ENCODE data around the gene BPNT1.
"Not testable (repeated sequence)": the region's sequence is repeated elsewhere in the genome, so short reads cannot be mapped to it uniquely, and the experiment has no call there.

The BPNT1 gene

DNA sequence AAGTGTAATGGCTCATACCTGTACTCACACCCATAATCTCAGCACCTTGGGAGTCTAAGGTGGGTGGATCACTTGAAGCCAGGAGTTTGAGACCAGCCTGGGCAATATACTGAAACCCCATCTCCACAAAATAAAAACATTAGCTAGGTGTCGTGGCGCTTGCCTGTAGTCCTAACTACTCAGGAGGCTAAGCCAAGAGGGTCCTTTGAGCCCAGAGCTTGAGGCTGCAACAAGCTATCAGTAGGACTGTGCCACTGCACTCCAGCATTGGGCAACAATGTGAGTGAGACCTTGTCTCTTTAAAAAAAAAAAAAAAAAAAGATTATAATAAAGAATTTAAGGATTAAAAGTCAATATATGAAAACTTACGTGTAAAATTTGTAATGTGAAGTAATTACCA lies 11.7 kb downstream of the BPNT1 start:
- DNase-seq (ENCODE audit: low read depth) = no peak

DNA sequence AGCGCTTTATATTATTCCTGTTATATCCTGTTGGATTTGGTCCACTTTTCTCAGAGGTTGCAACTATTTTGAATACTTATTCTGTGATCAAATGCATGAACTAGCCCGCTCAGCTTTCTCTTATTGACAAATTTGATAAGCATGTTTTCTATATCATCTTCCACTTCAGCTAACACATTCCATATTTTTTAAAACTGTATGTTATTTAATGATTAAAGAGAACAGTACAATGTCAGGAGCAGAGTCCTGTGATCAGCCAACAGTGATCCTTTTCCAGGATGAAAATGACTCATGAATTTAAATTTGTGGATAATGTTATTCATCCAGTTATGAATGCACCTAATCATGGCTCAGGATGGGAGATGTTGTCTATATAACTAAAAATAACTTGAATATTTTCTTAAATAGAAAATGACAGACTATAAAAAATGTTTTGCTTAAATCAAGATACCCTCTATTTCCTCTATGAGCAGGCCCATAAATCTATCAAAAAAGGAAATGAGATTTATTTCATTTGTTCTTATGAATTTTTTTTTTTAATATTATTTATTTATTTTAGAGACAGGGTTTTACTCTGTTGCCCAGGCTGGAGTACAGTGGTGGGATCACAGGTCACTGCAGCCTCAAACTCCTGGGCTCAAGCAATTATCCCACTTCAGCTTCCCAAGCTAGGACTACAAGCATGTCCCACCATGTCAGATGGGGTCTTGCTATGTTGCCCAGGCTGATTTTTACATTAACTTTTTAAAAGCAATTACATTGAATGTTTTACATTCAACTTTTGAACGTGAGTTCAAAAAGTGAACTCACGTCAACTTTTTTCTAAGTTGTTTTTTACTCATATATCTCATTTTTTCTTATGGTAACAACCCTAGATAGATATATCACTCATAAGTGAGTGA lies 12.5 kb downstream of the BPNT1 start:
- no peak for DNase-seq (ENCODE audit: low read depth)

DNA sequence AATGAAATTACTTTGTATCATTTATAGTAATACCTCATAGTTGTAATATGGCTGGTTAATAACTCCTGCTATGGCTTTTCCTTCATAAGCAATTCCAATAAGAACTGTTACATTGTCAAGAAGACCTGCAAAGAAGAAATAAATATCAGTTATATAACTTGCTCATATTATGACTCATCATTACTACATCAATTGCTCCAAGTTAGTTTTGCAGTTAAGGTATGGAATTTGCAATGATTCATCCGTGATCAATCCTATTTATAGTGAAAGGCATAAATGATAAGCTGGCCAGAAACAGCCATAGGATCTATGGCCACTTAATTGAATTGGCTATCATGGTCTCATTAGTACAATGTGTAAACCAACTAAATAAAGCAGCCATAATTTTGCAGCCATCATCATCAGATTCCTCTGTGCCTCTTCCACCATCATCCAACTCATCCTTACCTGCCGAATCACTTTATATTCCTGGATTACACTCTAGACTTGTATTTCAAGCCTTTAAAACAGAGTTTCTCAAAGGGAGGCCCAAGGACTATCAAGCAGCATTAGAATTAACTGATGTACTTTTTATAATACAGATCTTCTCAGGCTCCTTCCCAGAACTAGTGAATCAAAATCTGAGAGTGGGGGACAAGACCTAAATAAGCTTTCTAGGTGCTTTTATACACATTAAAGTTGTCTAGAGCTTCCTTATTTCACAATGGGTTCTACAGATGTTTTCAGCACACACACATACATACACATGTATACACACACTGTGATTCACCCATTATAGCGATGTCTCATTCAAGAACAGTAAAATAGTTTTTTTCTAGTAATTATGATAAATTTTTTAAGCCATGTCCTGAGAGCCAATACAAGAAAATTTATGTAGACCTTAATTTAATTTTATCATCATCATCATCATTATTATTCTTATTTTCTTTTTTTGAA lies 22.1 kb downstream of the BPNT1 start:
- no peak for DNase-seq (ENCODE audit: low read depth)

DNA sequence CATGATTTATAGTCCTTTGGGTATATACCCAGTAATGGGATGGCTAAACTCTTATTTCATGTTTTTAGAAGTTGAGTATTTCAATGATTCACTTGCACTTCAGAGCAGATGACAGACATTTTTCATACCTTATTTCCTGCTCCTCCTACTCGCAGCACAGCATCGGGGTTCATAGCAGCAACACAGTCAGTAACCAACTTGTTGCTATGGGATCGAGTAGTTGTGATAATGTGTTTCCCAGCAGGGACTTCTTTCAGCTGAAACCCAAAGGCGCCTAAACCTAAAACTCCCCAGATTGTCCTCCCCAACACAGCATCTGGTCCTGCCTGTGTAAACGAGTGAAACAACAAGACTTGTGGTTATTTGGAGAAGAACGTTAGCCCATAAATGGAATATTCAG lies 27.0 kb downstream of the BPNT1 start:
- DNase-seq (ENCODE audit: low read depth) = no peak

- no peak for DNase-seq (ENCODE audit: low read depth)
Observed at GRCh38 chr1:220060876-220061275, 28.7 kb downstream of the BPNT1 start.

GRCh38 chr1:220056374-220056773 lies 33.2 kb downstream of the BPNT1 start:
- DNase-seq (ENCODE audit: low read depth) = no peak

DNA sequence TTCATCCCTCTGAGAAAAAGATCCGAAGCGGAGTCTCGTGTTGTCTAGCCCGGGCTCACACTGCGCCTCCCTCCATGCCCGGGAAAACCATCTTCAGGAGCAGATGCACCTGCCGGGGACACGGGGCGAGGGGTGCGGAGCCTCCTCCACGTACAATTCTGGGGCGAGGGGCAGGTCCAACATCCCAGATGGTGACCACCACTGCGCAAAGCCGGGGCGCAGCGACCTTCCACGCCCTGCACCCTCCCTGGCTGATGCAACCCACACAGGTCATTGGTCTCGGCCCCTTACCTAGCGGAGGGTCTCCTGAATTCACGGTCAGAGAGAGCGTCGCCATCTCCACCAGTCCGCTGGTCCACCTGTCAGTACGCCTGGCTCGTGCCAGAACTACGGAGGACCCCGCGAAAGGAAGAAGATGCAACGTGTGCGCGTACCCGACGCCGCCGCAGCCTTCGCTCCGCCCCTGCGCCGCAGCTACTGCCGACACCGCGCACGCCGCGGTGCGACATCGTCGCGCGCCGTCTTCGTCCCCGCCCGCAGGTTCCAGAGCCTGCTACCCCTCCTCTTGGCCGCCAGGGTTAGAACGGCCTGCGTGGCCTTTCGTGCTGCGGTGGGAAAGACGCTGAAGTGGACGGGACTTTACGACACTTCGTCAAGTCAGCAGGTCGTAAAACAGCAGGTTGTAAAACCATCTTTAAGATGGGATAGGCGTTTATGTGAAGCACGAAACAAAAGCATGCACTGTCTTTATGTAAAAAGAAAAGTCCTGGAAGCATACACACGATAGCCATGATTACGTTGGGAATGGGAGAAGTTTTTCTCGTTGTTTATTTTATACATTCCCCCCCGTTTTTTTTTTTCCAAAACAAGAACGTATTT lies 43.3 kb downstream of the BPNT1 start, which contains the start of gene EPRS1:
Gene EPRS1 (minus strand): TSS at position 454 of the 879 bp plus-strand sequence. CDS start 117 bp downstream, at position 337.
- peak; percentile 98 for DNase-seq (ENCODE audit: low read depth)

DNA sequence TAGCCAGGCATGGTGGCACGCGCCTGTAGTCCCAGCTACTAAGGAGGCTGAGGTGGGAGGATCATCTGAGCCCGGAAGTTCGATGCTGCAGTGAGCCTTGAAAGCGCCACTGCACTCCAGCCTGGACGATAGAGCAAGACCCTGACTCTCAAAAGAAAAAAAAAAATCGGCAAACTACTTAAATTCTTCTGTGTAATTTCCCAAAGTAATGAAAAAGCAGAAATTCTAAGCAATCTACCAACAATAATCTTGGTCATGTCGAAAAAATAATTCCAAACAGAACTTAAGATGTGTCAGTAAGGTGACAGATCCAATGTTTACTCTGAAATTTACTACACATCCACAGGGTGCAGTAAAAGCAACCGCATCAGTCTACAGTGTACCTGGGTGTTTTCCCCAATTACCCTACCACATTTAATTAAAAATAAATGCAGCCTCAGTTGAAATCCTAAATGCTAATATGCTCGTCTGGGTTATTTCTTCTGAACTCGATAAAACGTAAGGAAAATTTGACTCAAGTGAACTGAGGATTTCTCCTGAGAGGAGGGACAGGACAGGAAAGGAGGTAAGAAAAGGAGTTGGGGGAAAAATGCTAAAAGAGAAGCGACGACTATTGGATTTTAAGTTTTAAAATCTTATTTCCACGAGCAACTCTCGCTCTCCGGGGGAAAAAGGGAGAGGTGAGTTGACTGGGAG lies 44.1 kb downstream of the BPNT1 start:
- DNase-seq (ENCODE audit: low read depth) = no peak

GRCh38 chr1:220044678-220045355 lies 44.8 kb downstream of the BPNT1 start:
- DNase-seq (ENCODE audit: low read depth) = no peak

GRCh38 chr1:220043646-220044045 lies 45.9 kb downstream of the BPNT1 start:
- DNase-seq (ENCODE audit: low read depth) = no peak

DNA sequence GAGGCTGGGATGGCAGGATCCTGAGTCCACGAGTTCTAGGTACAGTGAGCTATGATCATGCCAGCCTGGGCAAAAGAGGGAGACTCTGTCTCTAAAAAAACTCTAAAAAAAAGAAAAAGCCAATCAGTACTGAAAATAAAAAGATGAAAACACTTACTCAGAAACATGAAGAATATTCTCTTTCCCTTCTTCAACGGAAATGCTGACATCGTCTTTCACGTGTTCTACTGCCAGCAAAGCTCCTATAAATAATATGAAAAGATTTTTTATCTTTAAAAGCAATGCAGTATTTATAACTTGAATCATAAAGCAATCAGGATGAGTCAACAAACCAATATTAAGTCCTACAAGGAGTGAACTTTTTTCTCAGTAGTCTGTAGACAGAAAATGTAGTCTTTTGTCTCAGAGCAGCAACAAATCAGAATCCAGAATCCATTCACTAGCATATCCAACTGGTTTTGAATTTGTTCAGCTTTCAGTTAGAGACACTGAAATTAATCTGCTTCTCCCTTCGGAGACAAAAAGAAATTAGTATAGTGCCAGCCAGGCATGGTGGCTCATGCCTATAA lies 49.5 kb downstream of the BPNT1 start:
- DNase-seq (ENCODE audit: low read depth) = no peak

DNA sequence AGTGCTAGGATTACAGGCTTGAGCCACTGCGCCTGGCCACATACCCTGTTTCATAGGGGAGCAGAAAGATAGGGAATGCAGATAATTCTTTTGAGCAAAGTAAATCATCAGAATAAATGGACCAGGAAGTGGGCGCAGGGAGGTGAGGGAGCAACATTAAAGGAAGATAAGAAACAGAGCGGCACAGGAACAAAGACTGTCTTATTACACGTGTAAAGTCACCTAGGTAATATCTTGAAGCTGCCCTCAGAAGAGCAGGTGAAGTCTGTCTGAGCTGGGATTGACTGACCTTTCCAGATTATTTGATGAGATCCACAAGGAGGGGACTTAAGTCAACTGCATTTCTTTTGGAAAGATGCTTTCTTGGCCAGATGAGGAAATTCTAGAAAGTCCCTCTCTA lies 50.9 kb downstream of the BPNT1 start:
- DNase-seq (ENCODE audit: low read depth) = no peak

DNA sequence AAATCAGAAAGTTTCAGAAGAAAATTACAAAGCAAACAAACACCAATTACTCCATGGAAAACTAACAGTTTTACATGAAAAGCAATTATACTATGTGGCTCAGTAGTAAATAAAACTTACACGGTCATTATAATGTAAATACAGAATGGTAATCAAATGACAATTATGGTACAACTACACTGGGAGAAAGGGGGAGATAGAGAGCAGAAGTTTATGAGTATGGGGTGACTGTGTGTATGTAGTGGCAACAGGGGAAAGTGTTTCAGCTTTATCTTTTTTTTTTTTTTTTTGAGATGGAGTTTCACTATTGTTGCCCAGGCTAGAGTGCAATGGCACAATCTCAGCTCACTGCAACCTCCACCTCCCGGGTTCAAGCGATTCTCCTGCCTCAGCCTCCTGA lies 51.8 kb downstream of the BPNT1 start:
- DNase-seq (ENCODE audit: low read depth) = not testable (repeated sequence)

DNA sequence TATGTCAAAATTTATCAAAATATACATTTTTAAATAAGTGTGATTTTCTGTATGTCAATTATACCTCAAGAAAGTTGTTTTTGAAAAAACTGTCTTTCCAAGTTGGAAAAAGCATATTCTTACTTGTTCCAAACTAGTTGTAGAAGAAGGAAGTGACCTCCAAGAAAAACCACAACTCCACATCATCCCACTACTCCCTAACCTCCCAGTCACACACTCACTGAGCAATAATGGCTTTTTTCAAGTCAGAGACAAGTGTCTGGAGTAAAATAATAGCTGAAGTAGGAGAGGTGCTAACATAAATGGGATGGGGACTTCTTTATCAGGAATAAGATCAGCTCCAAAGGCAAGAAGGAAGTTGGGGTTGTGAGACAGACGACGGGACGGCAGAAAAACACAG lies 56.7 kb downstream of the BPNT1 start:
- peak; percentile 18 for DNase-seq (ENCODE audit: low read depth)

GRCh38 chr1:220031287-220031686 lies 58.3 kb downstream of the BPNT1 start:
- no peak for DNase-seq (ENCODE audit: low read depth)

DNA sequence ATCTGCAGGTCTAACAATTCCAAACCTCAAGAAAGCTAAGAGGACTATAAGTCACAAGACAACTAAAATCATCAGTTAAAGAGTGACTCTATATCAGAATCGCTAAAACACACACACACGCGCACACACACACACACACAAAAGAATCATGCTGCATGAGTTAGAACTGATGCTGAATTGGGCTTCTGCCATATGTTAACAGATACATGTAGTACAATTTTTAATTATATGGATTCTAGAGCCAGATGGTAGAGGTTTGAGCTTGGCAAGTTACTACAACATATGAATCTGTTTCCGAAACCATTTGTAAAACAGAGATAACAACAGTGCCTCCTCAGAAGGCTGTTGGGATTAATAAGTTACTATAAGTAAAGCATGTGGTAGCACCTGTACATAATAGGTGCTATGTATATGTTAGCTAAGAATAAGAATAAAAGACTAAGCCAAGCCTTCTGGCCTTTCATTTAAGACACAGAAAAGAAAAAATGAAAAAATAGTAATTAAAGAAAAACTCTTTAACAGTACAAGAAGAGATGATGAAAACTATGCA lies 61.2 kb downstream of the BPNT1 start:
- DNase-seq (ENCODE audit: low read depth) = no peak

GRCh38 chr1:220019071-220019470 lies 70.5 kb downstream of the BPNT1 start:
- DNase-seq (ENCODE audit: low read depth) = no peak

GRCh38 chr1:220013497-220013896 lies 76.1 kb downstream of the BPNT1 start:
- DNase-seq (ENCODE audit: low read depth) = peak; percentile 64

GRCh38 chr1:220012259-220012658 lies 77.3 kb downstream of the BPNT1 start:
- peak; percentile 12 for DNase-seq (ENCODE audit: low read depth)

DNA sequence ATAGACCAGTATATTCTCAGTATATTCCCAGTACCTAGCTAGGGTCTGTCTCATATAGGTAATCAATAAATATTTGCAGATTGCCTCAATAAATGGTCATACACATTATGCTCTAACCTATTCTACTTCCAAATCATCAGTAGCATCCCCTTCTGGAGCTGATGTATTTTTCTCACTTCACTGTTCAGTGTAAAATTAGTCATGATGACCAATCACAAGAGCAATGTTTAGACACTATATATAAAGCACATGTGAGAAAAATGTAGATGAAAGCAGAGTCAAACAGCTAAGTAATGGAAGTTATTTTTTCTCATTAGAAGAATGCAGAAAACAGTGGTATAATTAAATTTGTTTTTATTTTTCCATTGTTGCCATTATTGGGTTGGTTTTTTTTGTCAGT lies 78.0 kb downstream of the BPNT1 start:
- no peak for DNase-seq (ENCODE audit: low read depth)

All from amniotic epithelial cell (primary cell).